SU-DHL-6 (cell line): ENCODE data around the gene FOXS1.

Source experiments
- CTCF ChIP-seq: fragments of 200-600 bp; sonication (generic); IDR thresholded peaks from one replicate; pipeline ENCODE4 v1.5.1; 2017; ENCODE audit warnings: antibody characterized with exemption, mild to moderate bottlenecking, low read length, moderate library complexity; ENCODE audit not compliant: insufficient read depth, poor library complexity, severe bottlenecking
- EZH2phosphoT487 ChIP-seq: fragments of 200-600 bp; sonication (generic), shearing (Covaris generic); conservative IDR thresholded peaks from 2 replicates; pipeline ENCODE4 v1.6.1; 2018; ENCODE audit warnings: mild to moderate bottlenecking, antibody characterized with exemption, low read length, moderate library complexity, mixed read lengths

GRCh38 chr20:31858760-31859083, 13.3 kb upstream of the FOXS1 start:
- TF ChIP-seq CTCF (no peak), EZH2phosphoT487 (no peak)
